Mesendoderm (in vitro differentiated cells): ENCODE measurements around the gene ENPEP.

Experiments used
- DNase-seq: peaks from one replicate; pipeline ENCODE4 v3.0.0; 2013
- H2AK5ac ChIP-seq: 2 replicates; pipeline ENCODE4 v1.6.1; 2013; ENCODE audit warnings: low read length, inconsistent platforms
- H2BK120ac ChIP-seq: 2 replicates; pipeline ENCODE4 v1.6.1; 2013; ENCODE audit warnings: low read depth, mild to moderate bottlenecking, low read length, moderate library complexity, mixed read lengths
- H2BK15ac ChIP-seq: replicated peaks from 2 replicates; pipeline ENCODE4 v1.6.1; 2013; ENCODE audit warnings: low read depth, mild to moderate bottlenecking, moderate library complexity
- H2BK5ac ChIP-seq: 2 replicates; pipeline ENCODE4 v1.6.1; 2013; ENCODE audit warnings: low read length, inconsistent platforms
- H3K18ac ChIP-seq: 2 replicates; pipeline ENCODE4 v1.6.1; 2013; ENCODE audit warnings: mild to moderate bottlenecking, low read length, mixed read lengths
- H3K23ac ChIP-seq: one replicate; pipeline ENCODE4 v1.6.1; 2013; ENCODE audit warnings: low read length
- H3K27ac ChIP-seq: 2 replicates; pipeline ENCODE4 v1.5.1; 2013; ENCODE audit warnings: low read depth, mild to moderate bottlenecking, inconsistent platforms, low read length, moderate library complexity
- H3K27me3 ChIP-seq: 2 replicates; pipeline ENCODE4 v1.6.1; 2013; ENCODE audit warnings: low read length, control low read depth, mild to moderate bottlenecking, inconsistent platforms; ENCODE audit not compliant: insufficient read depth, poor library complexity
- H3K36me3 ChIP-seq: 2 replicates; pipeline ENCODE4 v1.6.1; 2013; ENCODE audit warnings: low read length, inconsistent platforms; ENCODE audit not compliant: control insufficient read depth, insufficient read depth
- H3K4ac ChIP-seq: one replicate; pipeline ENCODE4 v1.6.1; 2013; ENCODE audit warnings: low read depth, mild to moderate bottlenecking, low read length, moderate library complexity
- H3K4me1 ChIP-seq: 2 replicates; pipeline ENCODE4 v1.6.1; 2013; ENCODE audit warnings: low read depth, low read length, inconsistent platforms; ENCODE audit not compliant: control insufficient read depth
- H3K4me2 ChIP-seq: 2 replicates; pipeline ENCODE4 v1.6.1; 2013; ENCODE audit warnings: low read length
- H3K4me3 ChIP-seq: 2 replicates; pipeline ENCODE4 v1.5.1; 2013; ENCODE audit warnings: mild to moderate bottlenecking, low read length
- H3K56ac ChIP-seq: one replicate; pipeline ENCODE4 v1.6.1; 2013; ENCODE audit warnings: low read length
- H3K79me1 ChIP-seq: 2 replicates; pipeline ENCODE4 v1.6.1; 2013; ENCODE audit warnings: low read length, inconsistent platforms
- H3K79me2 ChIP-seq: 2 replicates; pipeline ENCODE4 v1.6.1; 2013; ENCODE audit warnings: mild to moderate bottlenecking, low read length; ENCODE audit not compliant: control insufficient read depth, insufficient read depth
- H3K9ac ChIP-seq: 2 replicates; pipeline ENCODE4 v1.6.1; 2013; ENCODE audit warnings: low read length, inconsistent platforms
- H4K5ac ChIP-seq: one replicate; pipeline ENCODE4 v1.6.1; 2013; ENCODE audit warnings: low read length
- H4K8ac ChIP-seq: one replicate; pipeline ENCODE4 v1.6.1; 2013; ENCODE audit warnings: low read depth, mild to moderate bottlenecking, control low read depth, low read length, moderate library complexity
- WGBS: extraction: QIAGEN DNeasy Blood & Tissue Kit; methylation state at CpG from one replicate; pipeline ENCODE4 v1.1.7; 2013; ENCODE audit warnings: low lambda C conversion rate, missing lambda C conversion rate; ENCODE audit not compliant: insufficient coverage; ENCODE audit errors: extremely low coverage; 5-methylcytosine and 5-hydroxymethylcytosine counted together

Gene ENPEP

GRCh38 chr4:110514889-110515479, 39.0 kb downstream of the ENPEP start:
- peak; percentile 40 for DNase-seq
- Histone ChIP-seq H2AK5ac (no peak overlapping the region), H3K23ac (no peak overlapping the region), H2BK120ac (no peak overlapping the region), H3K27me3 (no peaks in the 10 kb centered on the region), H3K27ac (no peak overlapping the region), H3K36me3 (no peaks in the 10 kb centered on the region), H3K9ac (no peak overlapping the region), H3K79me1 (no peaks in the 10 kb centered on the region), H2BK15ac (no peak overlapping the region), H3K56ac (no peak overlapping the region), H4K8ac (no peak overlapping the region), H3K4me2 (no peak overlapping the region), H2BK5ac (no peak overlapping the region), H3K4ac (no peak overlapping the region), H4K5ac (no peak overlapping the region), H3K4me1 (no peaks in the 10 kb centered on the region), H3K18ac (no peak overlapping the region), H3K79me2 (no peaks in the 10 kb centered on the region), H3K4me3 (no peak overlapping the region)

GRCh38 chr4:110515676-110516075, 39.7 kb downstream of the ENPEP start:
- H2BK120ac ChIP-seq, result no peak overlapping the region
- no peak overlapping the region for H3K4me3 ChIP-seq
- H3K4me1 ChIP-seq, result no peaks in the 10 kb centered on the region
- no peak overlapping the region for H4K8ac ChIP-seq
- no peak overlapping the region for H2BK5ac ChIP-seq
- no peaks in the 10 kb centered on the region for H3K27me3 ChIP-seq
- no peak overlapping the region for H3K4ac ChIP-seq
- H3K9ac ChIP-seq, result no peak overlapping the region
- no peaks in the 10 kb centered on the region for H3K79me2 ChIP-seq
- no peak overlapping the region for H3K27ac ChIP-seq
- no peak overlapping the region for H3K23ac ChIP-seq
- no peak overlapping the region for H3K4me2 ChIP-seq
- no peak for DNase-seq
- no peaks in the 10 kb centered on the region for H3K36me3 ChIP-seq
- no peak overlapping the region for H2BK15ac ChIP-seq
- no peak overlapping the region for H3K18ac ChIP-seq
- no peak overlapping the region for H3K56ac ChIP-seq
- no peak overlapping the region for H4K5ac ChIP-seq
- no peak overlapping the region for H2AK5ac ChIP-seq
- WGBS, result no CpG with 5 or more reads among the region's 5 CpGs
- H3K79me1 ChIP-seq, result no peaks in the 10 kb centered on the region

- no CpG with 5 or more reads among the region's 8 CpGs for WGBS
Observed at GRCh38 chr4:110516106-110516922, 40.4 kb downstream of the ENPEP start.

GRCh38 chr4:110518889-110519490, 43.0 kb downstream of the ENPEP start:
- Histone ChIP-seq H3K23ac (no peak overlapping the region), H3K27ac (no peak overlapping the region), H4K5ac (no peak overlapping the region), H3K56ac (no peak overlapping the region), H3K4ac (no peak overlapping the region), H3K4me1 (no peaks in the 10 kb centered on the region), H3K79me2 (no peaks in the 10 kb centered on the region), H3K4me3 (no peak overlapping the region), H3K79me1 (no peaks in the 10 kb centered on the region), H2BK120ac (no peak overlapping the region), H2AK5ac (no peak overlapping the region), H3K27me3 (no peaks in the 10 kb centered on the region), H3K4me2 (no peak overlapping the region), H2BK5ac (no peak overlapping the region), H3K9ac (no peak overlapping the region), H3K18ac (no peak overlapping the region), H2BK15ac (no peak overlapping the region), H4K8ac (no peak overlapping the region), H3K36me3 (no peaks in the 10 kb centered on the region)
- DNase-seq, result peak; percentile 42
- WGBS, result no CpG with 5 or more reads among the region's 2 CpGs

More at GRCh38 chr4:110516106-110516922, 40.4 kb downstream of the ENPEP start:
- H3K4ac ChIP-seq, result no peak overlapping the region
- peak; percentile 89 for DNase-seq
- no peak overlapping the region for H3K18ac ChIP-seq
- no peak overlapping the region for H4K8ac ChIP-seq
- no peak overlapping the region for H3K9ac ChIP-seq
- H3K36me3 ChIP-seq, result no peaks in the 10 kb centered on the region
- H2AK5ac ChIP-seq, result no peak overlapping the region
- no peak overlapping the region for H3K4me2 ChIP-seq
- H3K27ac ChIP-seq, result no peak overlapping the region
- no peak overlapping the region for H3K23ac ChIP-seq
- H3K4me1 ChIP-seq, result no peaks in the 10 kb centered on the region
- H2BK120ac ChIP-seq, result no peak overlapping the region
- no peaks in the 10 kb centered on the region for H3K79me2 ChIP-seq
- H2BK15ac ChIP-seq, result no peak overlapping the region
- H2BK5ac ChIP-seq, result no peak overlapping the region
- no peaks in the 10 kb centered on the region for H3K27me3 ChIP-seq
- no peaks in the 10 kb centered on the region for H3K79me1 ChIP-seq
- H4K5ac ChIP-seq, result no peak overlapping the region
- H3K4me3 ChIP-seq, result no peak overlapping the region
- H3K56ac ChIP-seq, result no peak overlapping the region

DNA sequence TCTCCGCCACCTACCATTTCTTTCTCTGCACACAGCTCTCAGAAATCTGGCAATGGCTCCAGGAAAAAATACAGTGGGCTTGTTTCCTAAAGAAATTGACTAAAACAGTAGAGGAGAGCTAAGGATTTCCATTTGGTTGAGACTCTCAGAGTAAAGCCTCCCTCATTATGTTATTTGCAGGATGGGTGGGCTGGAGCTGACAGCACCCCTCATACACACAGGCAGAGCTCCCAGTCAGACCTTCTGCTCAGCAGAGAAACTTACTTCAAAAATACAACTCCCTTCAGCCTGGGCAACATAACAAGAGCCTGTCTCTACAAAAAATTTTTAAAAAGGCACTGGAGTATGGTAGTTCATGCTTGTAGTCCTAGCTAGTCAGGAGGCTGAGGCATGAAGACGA, 44.9 kb downstream of the ENPEP start:
- no peak overlapping the region for H3K23ac ChIP-seq
- H3K9ac ChIP-seq, result no peak overlapping the region
- no peak overlapping the region for H2AK5ac ChIP-seq
- no peak overlapping the region for H4K8ac ChIP-seq
- no peaks in the 10 kb centered on the region for H3K79me2 ChIP-seq
- H2BK15ac ChIP-seq, result no peak overlapping the region
- no peaks in the 10 kb centered on the region for H3K4me1 ChIP-seq
- no peak overlapping the region for H3K4me2 ChIP-seq
- H3K18ac ChIP-seq, result no peak overlapping the region
- no peak overlapping the region for H2BK5ac ChIP-seq
- no peaks in the 10 kb centered on the region for H3K27me3 ChIP-seq
- no peaks in the 10 kb centered on the region for H3K79me1 ChIP-seq
- DNase-seq, result no peak
- no peak overlapping the region for H4K5ac ChIP-seq
- H2BK120ac ChIP-seq, result no peak overlapping the region
- no CpG with 5 or more reads among the region's 2 CpGs for WGBS
- no peak overlapping the region for H3K4me3 ChIP-seq
- no peak overlapping the region for H3K4ac ChIP-seq
- no peak overlapping the region for H3K56ac ChIP-seq
- no peaks in the 10 kb centered on the region for H3K36me3 ChIP-seq
- H3K27ac ChIP-seq, result no peak overlapping the region
